Fibroblast of lung (primary cell): ENCODE measurements around the gene FBXL14.
A peak's percentile ranks its signal among the peaks of the same experiment; 100 is the strongest.

Experiments used
- CTCF ChIP-seq, 2 donors: IDR thresholded peaks in 1 of 2; conservative IDR thresholded peaks in 1 of 2; 1 replicate in 1 of 2; 2 replicates in 1 of 2; pipeline ENCODE4 v1.5.1; 2011 to 2012; ENCODE audit warnings: low read length in 2 of 2, control low read depth in 1 of 2, inconsistent platforms in 1 of 2, low read depth in 1 of 2, mild to moderate bottlenecking in 1 of 2
- EZH2 ChIP-seq: IDR thresholded peaks from 2 replicates; pipeline ENCODE4 v1.5.1; 2012; ENCODE audit warnings: low read length, control low read depth, mild to moderate bottlenecking; ENCODE audit errors: missing control alignments

GRCh38 chr12:1517007-1517406, 77.4 kb downstream of the FBXL14 start:
- TF ChIP-seq CTCF (conservative IDR thresholded peaks at IDR 0.05 in 1 of 2, IDR thresholded peaks at IDR 0.05 in 1 of 2; ENCODE audit: low read depth in 1 of 2, low read length in 2 of 2) (peak; percentile 45 to 46), EZH2 (no peak)
